ENCODE data around the gene ERF. TPM values are rescaled to one million over a fixed set of nuclear protein-coding genes. Genes with fewer than 3 reads are reported as not detected.

Gene ERF
- total and polyA plus RNA-seq, 2 of the 4 experiments (the other 2 are of a cell fraction), result 5.2 to 32.4 TPM

DNA sequence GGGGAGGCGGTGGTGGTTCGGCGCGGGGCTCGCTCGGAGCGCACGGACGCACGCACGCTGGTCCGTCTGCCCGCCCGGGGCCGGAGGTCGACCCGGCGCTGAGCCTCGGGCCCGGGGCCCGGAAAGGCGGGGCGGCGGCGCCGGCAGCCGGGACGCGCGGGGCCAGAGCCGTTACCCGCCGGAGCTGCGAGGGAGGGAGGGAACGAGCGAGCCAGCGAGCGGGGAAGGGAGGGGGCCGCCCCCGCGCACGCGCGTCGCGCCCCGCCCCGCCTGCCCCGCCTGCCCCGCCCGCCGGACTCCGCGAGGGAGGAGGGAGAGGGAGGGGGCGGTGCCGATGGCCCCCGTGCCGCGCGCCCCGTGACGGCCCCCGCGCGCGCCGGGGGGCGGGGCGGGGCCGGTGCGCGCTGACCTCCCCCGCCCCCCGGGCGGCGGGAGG lies 29.2 kb upstream of the ERF start:
- in situ Hi-C loops (cut with MboI; ENCODE audit: low sequenced_read_pairs) (no loop called here), dilution Hi-C loops (cut with HindIII; ENCODE audit: low sequenced_read_pairs, unreplicated experiment) (no loop called here), intact Hi-C loops (cut with micrococcal nuclease) (no loop called here)
- Histone ChIP-seq H2BK120ac (ENCODE audit: low read depth, low read length) (no peak overlapping the region), H2AK9ac (replicated peaks; ENCODE audit: low read depth, low read length, poor library complexity) (peak overlapping the region; percentile 94), H4K20me1 (ENCODE audit: insufficient read depth, low read length) (peaks cover 45% of the 10 kb centered on the region), H2AFZ (replicated peaks; ENCODE audit: low read length, poor library complexity) (peak overlapping the region; percentile 88), H3K9me3 (ENCODE audit: control insufficient read depth, insufficient read depth, low read length) (no peaks in the 10 kb centered on the region), H3K56ac (ENCODE audit: extremely low read depth, insufficient read depth, low read length) (no peak overlapping the region), H2BK20ac (ENCODE audit: low read depth, low read length) (no peak overlapping the region), H3K9ac (ENCODE audit: low read depth, low read length) (peak overlapping the region; percentile 41), H3K27ac (ENCODE audit: insufficient read depth, low read length) (peak overlapping the region; percentile 73), H3K27me3 (ENCODE audit: control insufficient read depth, insufficient read depth, low read length) (no peaks in the 10 kb centered on the region), H3K4me1 (ENCODE audit: control insufficient read depth, insufficient read depth, low read length) (peaks cover 45% of the 10 kb centered on the region), H2BK15ac (ENCODE audit: low read depth, low read length) (no peak overlapping the region), H4K5ac (ENCODE audit: low read depth, low read length) (no peak overlapping the region), H3K4me3 (ENCODE audit: insufficient read depth, low read depth, low read length) (peak overlapping the region; percentile 89), H3K9me1 (ENCODE audit: insufficient read depth, low read length) (peaks cover 16% of the 10 kb centered on the region), H3K18ac (ENCODE audit: low read depth, low read length) (no peak overlapping the region), H3K4me2 (ENCODE audit: low read depth, low read length) (no peak overlapping the region), H4K8ac (ENCODE audit: low read depth in 2 of 2, low read length in 2 of 2) (no peak overlapping the region), H3K36me3 (ENCODE audit: control insufficient read depth, insufficient read depth, low read length) (peaks cover 22% of the 10 kb centered on the region), H3K4ac (ENCODE audit: low read depth, low read length) (0 out of 2 replicates have a peak overlapping the region, but pooled peaks have one; percentile 7), H3K23ac (ENCODE audit: low read depth, low read length) (no peak overlapping the region), H4K91ac (ENCODE audit: insufficient read depth, low read depth, low read length) (no peak overlapping the region), H3K14ac (replicated peaks; ENCODE audit: low read depth, low read length) (no peak overlapping the region), H2AK5ac (ENCODE audit: low read depth, low read length) (no peak overlapping the region), H2BK5ac (ENCODE audit: low read depth, low read length, poor library complexity, severe bottlenecking) (peak overlapping the region; percentile 93), H3K79me1 (ENCODE audit: low read depth in 1 of 2, low read length in 2 of 2) (peaks cover 33 to 64% of the 10 kb centered on the region in 2 experiments)
- no CpG with 5 or more reads among the region's 76 CpGs for WGBS, 2 experiments (ENCODE audit: extremely low coverage in 2 of 2, insufficient read length in 1 of 2)
- ChIA-PET CTCF (interaction anchor here (0.7 kb wide), 1 partner anchor 125 kb away, joined by 4 read pairs; no protein-coding TSS in a partner anchor), POLR2A (ENCODE audit: unreplicated experiment) (no interaction called here)
- ATAC-seq (ENCODE audit: low read depth) (peak; percentile 64), DNase-seq (peak; percentile 71)
- TF ChIP-seq SMC3 (IDR thresholded peaks at IDR 0.05; ENCODE audit: low read depth, low read length), result no peak
- TF ChIP-seq BHLHE40 (IDR thresholded peaks at IDR 0.05; ENCODE audit: low read depth, low read length), result 0 out of 2 replicates have a peak, but pooled peaks have one; percentile 33
- TF ChIP-seq, protein P1, sequence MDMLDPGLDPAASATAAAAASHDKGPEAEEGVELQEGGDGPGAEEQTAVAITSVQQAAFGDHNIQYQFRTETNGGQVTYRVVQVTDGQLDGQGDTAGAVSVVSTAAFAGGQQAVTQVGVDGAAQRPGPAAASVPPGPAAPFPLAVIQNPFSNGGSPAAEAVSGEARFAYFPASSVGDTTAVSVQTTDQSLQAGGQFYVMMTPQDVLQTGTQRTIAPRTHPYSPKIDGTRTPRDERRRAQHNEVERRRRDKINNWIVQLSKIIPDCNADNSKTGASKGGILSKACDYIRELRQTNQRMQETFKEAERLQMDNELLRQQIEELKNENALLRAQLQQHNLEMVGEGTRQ (IDR thresholded peaks at IDR 0.05; ENCODE audit: low read depth, low read length), result peak; percentile 72; the same call in 1 of the 2 replicates
- no peak for TF ChIP-seq FOS (IDR thresholded peaks at IDR 0.05; ENCODE audit: low read depth, low read length)
- TF ChIP-seq MAZ (IDR thresholded peaks at IDR 0.05; ENCODE audit: borderline replicate concordance, low read depth, low read length), result peak; percentile 98
- TF ChIP-seq POLR2A (IDR thresholded peaks at IDR 0.05; ENCODE audit: low read depth, low read length), result peak; percentile 65
- no TSS peak for BruUV-seq (replicated peaks)
